NCI-H128 (cell line): ENCODE data around the gene A4GALT.
"Not testable (repeated sequence)": the region's sequence is repeated elsewhere in the genome, so short reads cannot be mapped to it uniquely, and the experiment has no call there.

ENCODE experiments used
- DNase-seq: peaks from one replicate; lab custom pipeline; 2025; ENCODE audit not compliant: unreplicated experiment; lab: John Stamatoyannopoulos, UW

The A4GALT gene

DNA sequence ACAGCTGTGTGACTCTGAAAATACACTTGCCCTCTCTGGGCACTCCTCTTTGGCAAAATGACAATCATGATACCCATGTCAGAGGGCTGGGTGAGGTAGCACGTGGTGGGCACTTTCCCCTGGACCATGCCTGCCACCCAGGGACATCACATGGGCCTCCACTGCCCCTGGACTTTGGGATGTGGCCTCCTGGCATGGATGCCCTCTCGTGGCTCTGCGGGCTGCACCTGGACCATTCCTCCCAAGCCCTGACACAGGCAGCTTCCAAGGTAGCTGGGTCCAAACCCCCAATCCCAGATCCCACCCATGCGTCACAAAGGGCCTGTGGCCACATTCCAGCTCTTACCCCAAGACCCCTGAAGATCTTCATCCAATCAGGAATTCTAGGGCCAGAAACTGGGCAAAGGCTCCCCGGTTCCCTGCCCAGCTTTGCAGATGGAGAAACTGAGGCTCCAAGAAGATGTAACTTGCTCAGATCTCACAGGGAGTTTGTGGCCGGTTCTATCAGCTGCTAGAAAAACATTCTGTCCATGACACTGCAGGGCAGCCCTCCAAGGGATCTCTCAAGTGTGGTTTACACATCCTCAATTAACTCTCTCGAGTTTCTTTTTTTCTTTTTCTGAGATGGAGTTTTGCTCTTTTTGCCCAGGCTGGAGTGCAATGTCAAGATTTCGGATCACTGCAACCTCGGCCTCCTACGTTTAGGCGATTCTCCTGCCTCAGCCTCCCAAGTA, 36.0 kb downstream of the A4GALT start:
- no peak for DNase-seq

DNA sequence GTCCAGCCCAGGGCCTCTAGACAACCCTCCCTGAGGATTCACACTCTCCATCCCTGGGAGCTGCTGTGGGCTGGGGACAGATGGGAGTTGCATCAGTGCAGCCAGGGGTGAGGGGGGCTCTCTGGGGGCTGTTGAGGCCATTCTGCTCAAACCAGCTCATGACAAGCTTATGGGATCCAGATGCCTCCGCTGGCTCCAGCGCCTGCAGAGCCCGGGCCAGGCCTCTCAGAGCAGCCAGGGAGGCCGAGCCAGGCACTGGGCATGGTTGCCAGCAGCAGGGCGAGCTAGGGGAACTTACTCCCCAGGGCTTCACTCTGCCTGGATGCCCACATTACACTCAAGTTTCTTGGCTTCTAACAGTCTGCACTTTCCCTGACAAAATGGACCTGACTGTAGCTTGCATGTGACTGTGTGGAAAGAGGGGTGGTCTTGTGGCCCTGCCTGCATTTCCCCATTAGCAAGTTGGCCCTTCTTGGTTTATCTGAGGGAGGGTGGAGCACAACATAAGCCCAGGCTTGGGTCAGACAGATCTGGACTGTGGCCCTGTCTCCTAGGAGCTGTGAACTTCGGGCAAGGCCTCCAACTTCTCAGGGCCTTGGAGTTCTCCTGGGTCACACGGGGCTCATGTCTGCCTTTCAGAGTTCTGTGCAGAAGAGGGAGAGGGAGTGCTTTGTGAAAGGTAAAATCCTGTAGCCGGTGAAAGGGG, 36.9 kb downstream of the A4GALT start:
- DNase-seq, result no peak

- no peak for DNase-seq
Observed at GRCh38 chr22:42682113-42682851, 38.4 kb downstream of the A4GALT start.

DNA sequence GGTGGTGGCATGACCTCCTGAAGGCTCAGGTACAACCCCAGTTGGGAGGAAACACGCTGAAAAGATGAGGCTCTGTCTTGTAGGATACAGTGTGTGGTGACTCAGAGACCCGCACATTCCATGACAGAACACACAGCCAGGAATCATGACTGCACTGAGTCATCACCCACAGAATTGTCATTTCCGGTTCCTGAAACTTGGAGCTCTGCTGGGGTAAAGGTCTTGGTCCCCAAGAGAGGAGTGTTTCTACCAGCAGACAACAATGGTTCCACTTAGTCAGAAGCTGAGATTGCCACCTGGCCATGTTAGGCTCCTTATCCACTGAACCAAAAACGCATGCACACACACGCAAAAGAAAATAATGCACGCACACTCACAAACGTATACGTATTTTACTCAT, 40.0 kb downstream of the A4GALT start:
- DNase-seq, result no peak

DNA sequence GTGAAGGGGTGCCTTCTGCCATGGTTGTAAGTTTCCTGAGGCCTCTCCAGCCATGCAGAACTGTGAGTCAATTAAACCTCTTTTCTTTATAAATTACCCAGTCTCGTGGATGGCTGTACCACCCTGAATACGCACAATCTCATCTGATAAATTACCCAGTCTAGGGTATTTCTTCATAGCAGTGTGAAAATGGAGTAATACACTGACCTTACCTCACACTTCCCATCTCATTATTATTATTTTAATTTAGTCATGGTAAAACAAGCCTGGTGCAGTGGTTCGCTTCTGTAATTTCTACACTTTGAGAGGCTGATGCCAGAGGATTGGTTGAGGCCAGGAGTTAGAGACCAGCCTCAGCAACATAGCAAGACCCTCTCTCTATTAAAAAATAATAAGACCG, 41.0 kb downstream of the A4GALT start:
- no peak for DNase-seq

GRCh38 chr22:42678894-42679293, 41.8 kb downstream of the A4GALT start:
- DNase-seq, result no peak

GRCh38 chr22:42677936-42678335, 42.7 kb downstream of the A4GALT start:
- DNase-seq, result not testable (repeated sequence)

DNA sequence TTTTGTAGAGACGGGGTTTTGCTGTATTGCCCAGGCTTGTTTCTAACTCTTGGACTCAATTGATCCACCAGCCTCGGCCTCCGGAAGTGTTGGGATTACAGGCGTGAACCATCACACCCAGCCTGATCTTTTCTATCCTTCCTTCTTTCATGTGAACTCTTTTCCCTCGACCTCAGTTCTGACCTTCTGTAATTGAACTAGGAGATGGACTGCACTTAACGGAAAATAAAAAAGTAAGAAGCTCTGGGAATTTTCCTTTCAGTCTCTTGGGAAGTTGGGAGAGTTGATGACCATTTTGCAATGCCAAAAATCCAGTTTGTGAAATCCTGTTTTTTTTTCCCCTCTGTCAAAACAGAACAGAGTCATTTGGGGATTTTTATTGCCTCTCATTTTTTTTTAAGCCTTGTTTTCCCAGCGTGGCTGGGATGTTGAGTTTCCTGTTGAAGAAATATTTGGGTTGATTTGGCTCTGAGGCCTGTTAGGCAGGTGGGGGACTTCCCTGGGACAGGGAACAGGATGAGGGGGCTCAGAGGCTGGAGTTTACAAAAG, 44.5 kb downstream of the A4GALT start:
- DNase-seq, result no peak

- DNase-seq, result no peak
Observed at GRCh38 chr22:42673898-42674401, 46.7 kb downstream of the A4GALT start.

DNA sequence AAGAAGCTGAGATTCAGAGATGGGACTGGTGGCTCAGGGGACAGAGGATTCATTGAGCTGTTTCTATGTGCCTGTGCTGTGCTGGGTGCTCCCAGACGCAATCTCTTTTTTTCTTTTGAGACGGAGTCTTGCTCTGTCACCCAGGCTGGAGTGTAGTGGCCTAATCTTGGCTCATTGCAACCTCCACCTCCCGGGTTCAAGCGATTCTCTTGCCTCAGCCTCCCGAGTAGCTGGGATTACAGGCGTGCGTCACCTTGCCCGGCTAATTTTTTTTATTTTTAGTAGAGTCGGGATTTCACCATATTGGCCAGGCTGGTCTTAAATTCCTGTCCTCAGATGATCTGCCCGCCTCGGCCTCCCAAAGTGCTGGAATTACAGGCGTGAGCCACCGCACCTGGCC, 47.6 kb downstream of the A4GALT start:
- not testable (repeated sequence) for DNase-seq

GRCh38 chr22:42670921-42671709, 49.6 kb downstream of the A4GALT start:
- DNase-seq, result no peak

DNA sequence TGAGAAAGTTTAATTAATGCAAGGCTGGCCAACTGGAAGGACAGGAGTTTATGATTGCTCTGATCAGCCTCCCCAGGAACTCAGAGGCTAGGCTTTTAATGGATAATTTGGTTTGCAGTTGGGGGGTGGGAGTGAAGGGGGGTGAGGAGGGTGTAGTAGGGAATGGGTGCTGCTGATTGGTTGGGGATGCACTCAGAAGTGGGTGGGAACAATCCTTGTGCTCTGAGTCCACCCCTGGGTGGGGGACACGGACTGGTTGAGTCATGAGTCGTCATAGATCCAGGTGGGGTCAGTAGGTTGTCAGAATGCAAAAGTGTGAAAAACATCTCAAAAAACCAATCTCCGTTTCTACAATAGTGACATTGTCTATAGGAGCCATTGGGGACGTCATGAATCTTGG, 50.6 kb downstream of the A4GALT start:
- no peak for DNase-seq

GRCh38 chr22:42666393-42666792, 54.3 kb downstream of the A4GALT start:
- not testable (repeated sequence) for DNase-seq

GRCh38 chr22:42664976-42665831, 55.5 kb downstream of the A4GALT start:
- DNase-seq, result no peak

DNA sequence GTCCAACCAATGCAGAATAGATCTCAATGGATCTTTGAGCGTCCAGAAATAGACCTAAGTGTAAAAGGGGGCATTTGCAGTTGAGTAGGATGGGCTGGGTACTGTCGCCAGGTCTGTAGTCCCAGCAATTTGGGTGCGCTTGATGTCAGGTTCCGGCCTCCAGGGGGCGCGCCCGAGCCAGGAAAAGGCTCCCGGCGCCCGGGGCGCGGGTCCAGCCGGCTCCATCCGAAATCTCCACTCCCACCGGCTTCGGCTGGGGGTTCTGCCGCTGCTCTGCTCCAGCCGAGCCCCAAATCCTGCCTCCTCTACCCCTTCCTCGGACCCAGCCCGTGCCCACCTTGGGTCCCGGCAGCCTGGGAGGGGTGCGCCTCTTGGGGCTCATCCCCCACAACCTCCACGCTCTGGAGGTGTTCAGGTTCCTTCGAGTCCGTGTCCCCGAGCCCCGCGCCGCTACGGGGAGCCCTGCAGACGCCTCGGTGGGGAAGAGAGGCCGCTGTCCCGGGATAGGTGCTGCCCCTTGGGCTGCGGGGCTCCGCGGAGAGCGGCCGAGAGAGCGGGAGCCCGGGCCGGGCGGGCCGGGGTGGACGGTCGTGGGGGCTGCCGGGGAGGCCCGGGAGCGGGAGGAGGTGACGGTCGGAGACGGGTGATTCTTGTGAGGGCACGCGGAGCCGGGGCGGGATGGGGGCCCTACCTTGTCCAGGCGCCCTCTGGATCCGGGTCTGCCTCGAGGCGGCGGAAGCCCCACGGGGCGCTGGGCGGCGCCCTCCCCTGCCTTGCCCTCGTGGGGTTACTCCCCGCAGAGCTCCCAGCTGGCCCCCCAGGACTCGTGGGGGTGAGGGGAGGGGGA, 58.5 kb downstream of the A4GALT start:
- peak; percentile 34 for DNase-seq

GRCh38 chr22:42656578-42656977, 64.1 kb downstream of the A4GALT start:
- DNase-seq, result no peak

- DNase-seq, result peak; percentile 59
Observed at GRCh38 chr22:42655693-42656092, 65.0 kb downstream of the A4GALT start.

- no peak for DNase-seq
Observed at GRCh38 chr22:42654436-42655073, 66.1 kb downstream of the A4GALT start.
